Left hindlimb (tissue), 1 donor: ENCODE data around the gene NFIL3.
A peak's percentile ranks its signal among the peaks of the same experiment; 100 is the strongest.
"Not testable (repeated sequence)": the region's sequence is repeated elsewhere in the genome, so short reads cannot be mapped to it uniquely, and the experiment has no call there.

Experiments used
- DNase-seq: peaks from one replicate; pipeline ENCODE4 v3.0.0-alpha.2; 2018

The NFIL3 gene, protein sequence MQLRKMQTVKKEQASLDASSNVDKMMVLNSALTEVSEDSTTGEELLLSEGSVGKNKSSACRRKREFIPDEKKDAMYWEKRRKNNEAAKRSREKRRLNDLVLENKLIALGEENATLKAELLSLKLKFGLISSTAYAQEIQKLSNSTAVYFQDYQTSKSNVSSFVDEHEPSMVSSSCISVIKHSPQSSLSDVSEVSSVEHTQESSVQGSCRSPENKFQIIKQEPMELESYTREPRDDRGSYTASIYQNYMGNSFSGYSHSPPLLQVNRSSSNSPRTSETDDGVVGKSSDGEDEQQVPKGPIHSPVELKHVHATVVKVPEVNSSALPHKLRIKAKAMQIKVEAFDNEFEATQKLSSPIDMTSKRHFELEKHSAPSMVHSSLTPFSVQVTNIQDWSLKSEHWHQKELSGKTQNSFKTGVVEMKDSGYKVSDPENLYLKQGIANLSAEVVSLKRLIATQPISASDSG

GRCh38 chr9:91423785-91424402 lies at the start of gene NFIL3:
Gene NFIL3, minus strand, starts transcription at chr9:91423832. Its CDS starts 13,098 bp downstream, at chr9:91410734.
- DNase-seq, result peak; percentile 87

- DNase-seq, result not testable (repeated sequence)
These were observed 47.9 kb upstream of the NFIL3 start for GRCh38 chr9:91471524-91471923.

DNA sequence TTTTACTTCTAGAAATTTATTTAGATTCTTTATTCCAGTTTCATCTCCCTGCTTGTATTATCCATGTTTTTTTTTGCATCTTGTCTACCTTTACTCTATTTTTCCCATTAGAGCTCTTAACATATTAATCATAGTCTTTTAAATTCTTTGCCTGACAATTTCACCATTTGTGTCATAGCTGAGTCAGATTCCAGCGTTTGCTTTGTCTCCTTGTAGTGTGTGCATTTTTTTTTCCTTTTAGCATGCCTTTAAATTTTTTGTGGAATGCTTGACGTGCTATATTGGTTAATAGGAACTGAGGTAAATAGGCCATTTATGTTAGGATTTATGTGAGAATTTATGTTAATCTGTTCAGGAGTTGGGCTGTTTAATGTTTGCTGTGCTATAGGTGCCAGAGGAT lies 41.8 kb upstream of the NFIL3 start:
- no peak for DNase-seq

DNA sequence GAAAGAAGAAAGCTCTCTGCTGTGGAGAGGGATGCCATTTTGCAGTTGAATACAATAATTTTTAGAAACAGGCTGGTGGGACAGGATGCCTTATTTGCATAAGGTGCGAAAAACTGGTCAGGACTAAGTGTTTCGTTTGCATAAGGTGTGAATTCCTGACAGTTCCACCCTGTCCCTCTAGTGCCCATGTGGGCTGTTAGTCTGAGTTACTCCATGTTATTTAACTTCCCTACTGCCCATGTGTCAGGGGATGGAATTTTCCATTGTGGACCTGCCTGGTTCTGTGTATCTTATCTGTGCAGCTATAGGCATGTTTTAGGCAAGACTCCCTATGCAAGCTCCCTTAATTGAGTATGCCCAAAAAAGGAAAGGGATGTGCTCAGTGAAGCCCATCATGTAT lies 35.3 kb upstream of the NFIL3 start:
- DNase-seq, result no peak

GRCh38 chr9:91452844-91453243 lies 29.2 kb upstream of the NFIL3 start:
- DNase-seq, result no peak

GRCh38 chr9:91451431-91452270 lies 28.0 kb upstream of the NFIL3 start:
- DNase-seq, result no peak

GRCh38 chr9:91445135-91445534 lies 21.5 kb upstream of the NFIL3 start:
- DNase-seq, result no peak

- no peak for DNase-seq
These were observed 20.4 kb upstream of the NFIL3 start for GRCh38 chr9:91443994-91444392.

GRCh38 chr9:91443321-91443993 lies 19.8 kb upstream of the NFIL3 start:
- DNase-seq, result no peak

GRCh38 chr9:91436841-91437240 lies 13.2 kb upstream of the NFIL3 start:
- DNase-seq, result no peak

DNA sequence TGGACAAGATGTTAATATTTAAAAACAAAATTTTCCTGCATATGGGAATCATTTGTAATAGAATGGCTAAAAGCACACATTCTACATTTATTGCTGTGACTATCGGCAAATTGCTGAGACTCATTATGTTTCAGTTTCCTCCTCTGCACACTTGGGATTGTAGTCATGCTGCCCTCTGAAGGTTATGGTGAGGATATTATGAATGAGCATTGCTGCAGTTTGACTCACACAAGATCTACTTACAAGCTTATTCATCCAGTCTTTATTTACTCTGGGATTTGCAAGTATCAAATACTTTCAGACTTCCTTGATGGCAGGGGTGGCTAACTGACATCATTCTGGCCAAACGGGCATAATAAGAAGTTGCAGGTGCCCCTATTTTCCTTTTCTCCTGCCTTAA lies 9.5 kb upstream of the NFIL3 start:
- DNase-seq, result no peak

DNA sequence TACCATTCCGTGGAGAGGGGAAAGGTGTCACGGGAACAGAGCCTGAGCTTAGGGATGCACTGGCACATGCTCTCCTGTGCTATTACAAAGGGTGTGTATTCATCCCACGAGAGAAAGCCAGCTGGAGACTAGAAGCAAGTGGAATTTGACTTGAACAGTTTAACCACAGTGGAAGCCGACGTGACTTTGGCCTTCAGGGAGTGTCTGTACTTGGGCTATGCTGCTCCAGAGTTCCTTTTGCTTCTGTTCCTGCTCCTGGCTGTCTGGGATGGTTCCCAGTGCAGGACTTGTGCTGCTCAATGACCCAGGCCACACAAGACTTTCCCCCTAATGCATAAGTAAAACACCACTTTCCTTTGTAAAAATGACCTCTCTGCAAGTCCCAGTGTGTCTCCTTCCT lies 7.9 kb upstream of the NFIL3 start:
- DNase-seq, result no peak

GRCh38 chr9:91429501-91429900 lies 5.9 kb upstream of the NFIL3 start:
- no peak for DNase-seq

DNA sequence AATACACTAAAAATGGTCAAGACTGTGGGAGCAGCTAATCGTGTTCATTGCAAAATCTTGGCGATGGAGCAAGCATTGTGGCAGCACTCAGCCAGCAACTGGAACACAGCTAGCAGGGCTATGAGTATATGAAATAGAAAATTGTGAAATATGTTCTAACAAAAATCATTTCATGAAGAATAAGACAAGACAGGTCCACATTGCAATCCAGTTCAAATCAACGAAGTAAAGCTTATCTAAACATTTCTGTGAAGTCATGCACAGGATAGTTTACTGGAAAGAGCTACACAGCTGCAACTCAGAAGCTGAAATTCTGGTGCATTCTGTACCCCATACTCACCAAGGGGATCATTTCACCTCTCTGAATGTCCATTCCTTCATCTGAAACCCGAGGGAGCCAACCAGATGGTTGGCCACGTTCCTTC lies 5.3 kb upstream of the NFIL3 start:
- no peak for DNase-seq

- no peak for DNase-seq
These were observed 4.8 kb upstream of the NFIL3 start for GRCh38 chr9:91428436-91428835.

DNA sequence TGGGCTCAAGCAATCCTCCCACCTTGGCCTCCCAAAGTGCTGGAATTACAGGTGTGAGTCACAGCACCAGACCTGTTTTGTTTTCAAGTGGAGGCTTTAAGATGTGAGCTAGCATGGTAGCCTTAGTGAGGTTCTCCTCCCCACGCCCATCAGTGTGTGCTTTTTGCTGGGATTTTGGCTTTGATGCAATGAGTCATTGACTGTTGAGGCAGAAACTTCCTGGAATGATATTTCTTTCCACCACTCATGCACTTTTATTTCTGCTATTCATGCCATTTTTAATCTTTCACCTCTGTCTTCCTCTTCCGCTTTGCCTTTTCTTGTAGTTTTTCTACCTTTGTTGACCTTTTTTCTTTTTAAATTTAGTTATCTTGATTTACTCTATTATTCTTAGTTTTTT lies 4.2 kb upstream of the NFIL3 start:
- no peak for DNase-seq

- DNase-seq, result no peak
These were observed 2.6 kb upstream of the NFIL3 start for GRCh38 chr9:91426123-91426745.

DNA sequence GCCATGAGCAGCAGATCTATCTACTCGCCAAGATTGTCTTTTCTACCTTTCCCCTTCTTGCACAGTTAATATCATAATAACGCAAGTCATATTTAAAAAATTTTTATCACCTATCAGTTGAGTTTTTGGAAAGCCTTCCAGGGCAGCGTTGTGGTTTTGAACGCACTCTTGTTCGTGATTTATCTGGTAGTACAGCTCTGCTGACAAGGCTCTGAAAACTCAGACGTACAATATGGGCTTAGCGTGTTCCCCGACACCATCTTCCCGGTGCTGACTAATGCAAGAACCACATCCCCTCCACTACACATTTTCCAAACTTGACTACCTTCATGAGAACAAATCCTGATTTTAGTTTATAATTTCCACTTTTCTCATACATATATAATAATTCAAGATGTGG lies 1.6 kb upstream of the NFIL3 start:
- DNase-seq, result no peak

DNA sequence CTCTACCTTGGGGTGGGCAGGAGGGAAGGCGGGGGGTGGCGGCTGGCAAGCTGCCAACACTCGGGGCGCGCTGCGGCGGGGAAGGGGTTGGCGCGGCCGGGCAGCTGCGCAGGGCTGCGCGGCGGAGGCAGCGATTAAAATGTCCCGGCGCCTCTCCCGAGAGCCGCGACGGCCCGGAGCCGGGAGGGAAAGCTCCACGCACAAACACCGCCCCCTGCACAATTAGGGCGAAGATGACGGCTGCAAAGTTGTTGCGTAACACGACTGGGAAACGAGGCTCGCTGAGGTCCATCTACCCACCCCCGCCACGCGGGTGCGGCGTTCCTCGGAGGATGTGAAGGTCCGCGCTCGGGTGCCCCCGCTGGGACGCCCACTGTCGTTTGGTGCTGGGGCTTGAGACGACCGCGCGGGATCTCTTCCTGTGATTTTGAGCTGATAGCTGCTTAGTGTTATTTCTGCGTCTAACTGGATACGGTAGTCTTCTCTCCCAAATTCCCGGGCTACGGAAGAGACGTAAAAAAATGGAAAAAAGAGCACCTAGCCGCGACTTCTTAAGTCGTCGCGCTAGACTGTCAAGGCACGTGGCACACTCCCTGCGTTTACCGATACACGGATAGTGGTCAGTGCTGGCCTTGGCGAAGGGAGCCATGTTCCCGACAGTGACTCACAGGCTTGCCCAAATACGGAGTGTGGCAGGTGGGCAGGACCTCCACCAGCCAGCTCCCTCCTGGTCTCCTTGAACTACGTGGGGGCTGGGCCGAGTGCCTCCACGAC lies 958 bp upstream of the NFIL3 start:
- peak; percentile 81 for DNase-seq

DNA sequence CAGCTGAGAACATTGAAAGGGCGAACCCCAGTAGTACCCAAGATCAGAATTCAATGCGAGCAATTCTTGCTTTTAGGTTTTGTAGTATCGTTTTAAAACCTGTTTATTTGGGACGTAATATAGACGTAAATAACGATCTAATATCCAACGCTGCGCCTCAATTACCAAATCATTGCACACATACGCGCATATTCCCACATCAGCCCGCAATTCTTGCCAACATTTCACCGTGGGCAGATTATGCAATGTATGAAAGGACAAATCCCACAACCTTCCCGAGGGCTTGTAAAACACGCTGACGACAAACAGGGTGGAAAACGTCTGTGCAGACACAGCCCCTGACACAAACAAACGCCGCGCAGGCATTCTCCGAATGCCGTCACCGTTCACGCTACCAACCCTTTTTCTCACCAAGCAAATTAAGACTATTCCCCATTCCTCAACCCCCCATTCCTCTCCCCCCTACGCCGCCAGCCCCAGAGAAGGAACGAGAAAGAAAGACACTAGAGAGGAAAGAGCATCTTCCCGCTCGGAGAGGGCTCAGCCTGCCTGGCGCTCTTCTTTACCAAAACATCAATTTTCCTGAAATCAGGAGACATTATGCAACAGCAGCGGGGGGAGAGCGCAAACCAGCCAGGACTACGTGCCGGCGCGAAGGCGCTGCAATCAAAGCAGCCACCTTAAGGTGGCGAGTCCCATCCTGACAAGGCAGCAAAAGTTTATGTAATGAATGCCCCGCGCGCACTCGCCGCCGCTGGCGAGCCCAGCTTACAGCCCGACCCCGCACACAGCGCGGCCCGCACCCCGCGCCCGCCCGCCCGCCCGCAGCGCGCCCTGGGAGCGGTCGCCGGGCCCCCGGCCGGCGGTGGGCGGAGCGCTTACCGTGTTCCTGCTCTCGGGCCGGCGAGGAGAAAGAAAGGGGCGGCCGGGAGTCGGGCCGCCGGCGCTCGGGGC lies 597 bp downstream of the NFIL3 start:
- DNase-seq, result peak; percentile 77
